ENCODE data around the gene GALNT11.

The GALNT11 gene

GRCh38 chr7:152140067-152140466 lies 114.6 kb downstream of the GALNT11 start:
- no peak overlapping the region for H3K4me3 ChIP-seq (ENCODE audit: low read depth, low read length)

GRCh38 chr7:152140560-152140959 lies 115.1 kb downstream of the GALNT11 start:
- H3K4me3 ChIP-seq (ENCODE audit: low read depth, low read length) = no peak overlapping the region
- TF ChIP-seq CTCF (IDR thresholded peaks at IDR 0.05; ENCODE audit: borderline replicate concordance, insufficient read depth, low read depth, low read length) = no peak

More at GRCh38 chr7:152140067-152140466, 114.6 kb downstream of the GALNT11 start:
- no peak for TF ChIP-seq CTCF (IDR thresholded peaks at IDR 0.05; ENCODE audit: borderline replicate concordance, insufficient read depth, low read depth, low read length)

GRCh38 chr7:152142976-152143595 lies 117.6 kb downstream of the GALNT11 start:
- H3K4me3 ChIP-seq (ENCODE audit: low read depth, low read length) = no peak overlapping the region
- no peak for TF ChIP-seq CTCF (IDR thresholded peaks at IDR 0.05; ENCODE audit: borderline replicate concordance, insufficient read depth, low read depth, low read length)

GRCh38 chr7:152144557-152145245 lies 119.2 kb downstream of the GALNT11 start:
- TF ChIP-seq CTCF (IDR thresholded peaks at IDR 0.05; ENCODE audit: borderline replicate concordance, insufficient read depth, low read depth, low read length) = no peak
- H3K4me3 ChIP-seq (ENCODE audit: low read depth, low read length) = no peak overlapping the region

- H3K4me3 ChIP-seq (ENCODE audit: low read depth, low read length) = no peak overlapping the region
- TF ChIP-seq CTCF (IDR thresholded peaks at IDR 0.05; ENCODE audit: borderline replicate concordance, insufficient read depth, low read depth, low read length) = peak; percentile 40; the same call in 1 of the 2 replicates
Measured at GRCh38 chr7:152145853-152146466, 120.5 kb downstream of the GALNT11 start.

GRCh38 chr7:152148706-152149105 lies 123.2 kb downstream of the GALNT11 start:
- no peak overlapping the region for H3K4me3 ChIP-seq (ENCODE audit: low read depth, low read length)
- no peak for TF ChIP-seq CTCF (IDR thresholded peaks at IDR 0.05; ENCODE audit: borderline replicate concordance, insufficient read depth, low read depth, low read length)
